ENCODE data around the gene RPRD1B.
"Not testable (repeated sequence)": the region's sequence is repeated elsewhere in the genome, so short reads cannot be mapped to it uniquely, and the experiment has no call there.

RPRD1B gene

DNA sequence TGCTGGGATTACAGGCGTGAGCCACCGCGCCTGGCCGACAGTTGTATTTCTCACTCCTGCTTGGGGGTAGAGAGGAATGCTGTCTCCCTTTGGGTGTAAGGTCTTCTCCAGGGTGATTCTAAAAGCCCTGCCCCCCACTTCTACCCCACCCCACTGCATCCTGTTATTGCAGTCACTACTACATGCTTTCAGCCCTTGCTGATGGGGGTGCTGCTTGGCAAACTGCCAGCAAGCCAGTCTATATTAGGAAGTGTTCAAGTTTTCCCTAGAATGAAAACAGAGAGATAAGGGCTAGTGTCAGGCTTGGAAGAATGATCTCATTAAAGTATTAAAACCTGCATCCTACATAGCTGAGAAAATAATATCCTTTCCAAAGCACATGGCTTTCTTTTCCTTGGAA lies 31.6 kb upstream of the RPRD1B start:
- DNase-seq = no peak

DNA sequence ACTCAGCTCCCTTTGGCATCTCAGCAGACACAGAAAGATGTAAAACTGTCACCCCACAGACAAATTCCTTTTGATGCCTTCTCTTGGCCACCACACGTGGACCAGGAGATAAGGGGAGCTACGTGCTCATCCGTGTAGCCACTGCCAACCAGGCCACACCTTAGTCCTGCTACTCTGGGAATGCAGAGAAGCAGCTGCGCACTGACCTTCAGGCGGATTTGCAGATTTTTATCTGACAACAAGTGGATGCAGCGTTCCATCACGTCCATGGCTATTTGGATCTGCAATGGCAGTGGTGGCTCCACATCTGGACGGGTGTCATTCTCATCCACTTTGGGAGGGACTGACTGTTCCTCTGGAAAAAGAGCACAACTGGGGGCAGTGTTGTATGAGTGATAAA lies 31.1 kb upstream of the RPRD1B start:
- DNase-seq = no peak

DNA sequence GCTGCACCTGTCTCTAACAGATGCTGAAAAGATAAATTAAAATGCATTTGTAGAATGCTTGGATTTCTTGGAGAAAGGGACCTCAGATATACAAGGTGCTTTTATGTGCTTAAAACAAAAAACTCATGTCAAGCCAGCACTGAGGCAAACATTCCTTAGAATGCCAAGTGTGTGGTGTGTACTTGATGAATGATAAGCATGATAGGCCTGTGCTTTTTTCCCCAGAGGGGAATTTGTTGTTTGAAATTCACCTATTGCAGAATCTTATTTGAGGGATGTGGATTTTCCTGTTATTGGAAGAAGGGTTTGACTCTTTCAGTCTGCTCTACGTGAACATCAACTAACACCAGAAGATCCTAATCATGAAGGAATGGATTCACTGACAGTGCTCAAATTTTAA lies 29.1 kb upstream of the RPRD1B start:
- DNase-seq = no peak

DNA sequence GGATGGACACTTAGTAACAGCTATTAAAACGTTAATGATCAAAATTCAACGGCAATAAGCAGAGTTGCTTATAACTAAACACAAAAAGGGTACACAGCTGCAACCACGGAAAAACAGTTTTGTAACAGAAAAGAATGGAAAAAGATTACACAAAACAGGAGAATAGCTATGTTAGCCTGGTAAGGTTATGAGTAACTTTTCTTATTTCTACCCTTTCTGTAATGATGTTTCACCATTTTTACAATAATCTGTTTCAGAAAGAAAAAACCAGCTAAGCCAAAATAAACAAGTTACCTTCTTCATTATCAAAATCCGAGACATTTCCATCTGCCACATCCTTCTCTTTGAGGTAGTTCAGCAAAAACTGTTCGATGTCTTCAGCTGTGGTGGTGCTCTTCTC lies 27.6 kb upstream of the RPRD1B start:
- no peak for DNase-seq

DNA sequence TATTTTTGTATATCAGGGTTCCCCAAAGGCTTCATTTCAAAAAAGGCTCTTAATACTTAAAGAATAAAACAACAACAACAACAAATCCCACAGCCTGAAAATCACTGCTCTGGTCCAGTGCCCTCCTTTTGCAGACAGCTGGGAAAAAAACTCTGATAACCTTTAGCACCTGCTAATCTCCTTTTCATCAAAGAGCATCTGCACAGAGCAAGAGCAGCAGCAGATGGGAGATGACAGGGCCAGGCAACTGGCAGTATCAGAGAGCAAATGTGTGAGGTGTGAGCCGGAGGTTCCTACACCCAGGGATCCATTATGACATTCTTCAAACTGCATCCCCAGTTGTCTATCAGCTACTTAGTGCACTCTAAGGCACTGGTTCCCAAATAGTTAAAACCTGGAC lies 26.0 kb upstream of the RPRD1B start:
- no peak for DNase-seq

DNA sequence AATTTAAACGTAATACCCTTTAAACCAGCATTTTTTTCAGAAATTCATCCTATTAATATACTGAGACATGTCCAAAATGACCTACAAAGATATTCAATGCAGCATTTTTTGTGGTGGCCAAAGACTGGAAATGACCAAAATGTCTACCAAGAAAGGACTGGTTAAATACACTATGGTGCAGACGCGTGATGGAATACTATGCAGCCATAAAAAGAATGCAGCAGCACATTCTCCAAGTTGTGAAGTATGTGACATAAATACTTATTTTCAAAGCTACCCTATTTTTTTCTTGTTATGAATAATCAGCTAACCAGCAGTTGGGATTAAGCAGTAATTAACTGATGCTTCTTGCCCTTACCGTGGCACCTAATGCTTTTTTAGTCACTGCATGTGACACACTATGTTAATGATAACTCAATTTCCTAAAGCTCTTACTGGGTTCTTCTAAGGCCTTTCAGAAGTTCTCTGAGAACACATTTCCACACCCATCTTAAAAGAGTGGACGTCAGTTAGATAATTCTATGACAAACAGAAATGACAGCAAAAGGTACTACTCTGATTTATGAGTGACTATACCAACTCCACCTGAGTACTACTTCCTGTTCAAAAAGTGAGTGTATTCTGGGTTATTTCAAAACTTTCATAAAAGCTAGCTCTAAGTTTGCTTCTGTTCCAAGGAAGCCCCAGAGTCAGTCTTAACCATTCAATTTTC lies 25.2 kb upstream of the RPRD1B start:
- no peak for DNase-seq

DNA sequence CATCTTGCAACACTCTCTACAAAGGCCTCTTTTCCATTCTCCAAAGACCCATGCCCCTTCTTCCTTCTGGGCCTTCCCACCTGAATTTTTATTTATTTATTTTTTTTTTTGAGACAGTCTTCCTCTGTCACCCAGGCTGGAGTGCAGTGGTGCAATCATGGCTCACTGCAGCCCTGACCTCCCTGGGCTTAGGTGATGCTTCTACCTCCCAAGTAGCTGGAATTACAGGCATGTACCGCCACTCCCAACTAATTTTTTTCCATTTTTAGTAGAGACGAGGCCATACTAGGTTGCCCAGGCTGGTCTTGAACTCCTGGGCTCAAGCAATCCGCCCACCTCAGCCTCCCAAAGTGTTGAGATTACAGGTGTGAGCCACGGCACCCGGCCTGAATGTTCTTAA lies 24.1 kb upstream of the RPRD1B start:
- DNase-seq = not testable (repeated sequence)

DNA sequence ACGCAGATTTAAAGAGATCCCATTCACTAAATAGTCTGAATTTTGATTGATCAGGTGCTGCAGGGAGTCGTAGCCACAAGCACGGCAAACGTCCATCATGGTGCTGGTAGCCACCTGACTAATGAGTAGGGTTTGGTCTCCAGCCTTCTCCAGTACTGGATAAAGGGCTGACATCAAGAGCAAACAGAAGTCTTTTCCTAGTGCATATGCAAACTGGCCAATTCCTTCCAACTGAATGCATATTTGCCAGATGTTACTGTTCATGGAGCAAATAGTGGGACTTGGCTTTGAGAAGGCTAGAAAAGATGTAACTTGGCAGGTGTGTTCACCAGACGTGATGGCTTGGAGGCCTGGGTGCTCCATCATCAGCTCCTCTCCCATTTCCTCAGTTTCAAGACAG lies 21.9 kb upstream of the RPRD1B start:
- DNase-seq = no peak

DNA sequence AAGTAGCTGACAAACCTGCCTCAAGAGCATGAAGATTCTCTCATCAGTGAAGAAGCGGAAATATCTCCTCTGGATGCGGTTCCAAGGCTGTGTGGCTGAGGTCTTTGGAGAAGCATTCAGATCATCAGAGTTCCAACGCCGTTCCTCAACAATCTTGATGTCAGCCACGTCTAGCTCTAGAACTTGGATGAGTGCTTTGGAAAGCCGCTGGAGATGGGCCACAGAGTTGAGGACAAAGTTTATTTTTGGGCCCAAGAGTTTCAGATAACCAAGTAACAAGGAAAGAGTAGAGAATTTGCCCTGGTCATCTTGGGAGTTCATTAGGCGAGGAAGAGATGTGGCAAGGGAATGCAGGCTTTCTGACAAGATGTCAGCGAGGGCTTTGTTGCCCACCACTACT lies 21.2 kb upstream of the RPRD1B start:
- DNase-seq = no peak

DNA sequence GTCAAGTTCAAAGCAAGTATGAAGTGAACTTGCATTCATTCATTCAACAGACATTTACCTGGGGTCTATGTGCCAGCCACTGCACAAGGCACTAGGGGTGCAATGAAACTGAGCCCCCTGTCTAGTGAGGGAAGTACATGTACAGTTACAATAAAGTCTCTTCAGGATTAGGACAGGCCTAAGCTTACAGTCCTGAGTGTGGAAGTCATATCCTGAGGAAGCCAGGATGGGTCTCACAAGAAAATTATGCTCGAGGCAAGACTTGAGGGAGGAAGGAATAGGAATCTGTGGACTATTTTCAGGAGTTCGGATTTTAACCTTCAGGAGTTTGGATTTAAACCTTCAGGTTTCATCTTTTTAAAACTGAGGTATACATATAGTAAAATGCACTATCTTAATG lies 19.7 kb upstream of the RPRD1B start:
- no peak for DNase-seq

DNA sequence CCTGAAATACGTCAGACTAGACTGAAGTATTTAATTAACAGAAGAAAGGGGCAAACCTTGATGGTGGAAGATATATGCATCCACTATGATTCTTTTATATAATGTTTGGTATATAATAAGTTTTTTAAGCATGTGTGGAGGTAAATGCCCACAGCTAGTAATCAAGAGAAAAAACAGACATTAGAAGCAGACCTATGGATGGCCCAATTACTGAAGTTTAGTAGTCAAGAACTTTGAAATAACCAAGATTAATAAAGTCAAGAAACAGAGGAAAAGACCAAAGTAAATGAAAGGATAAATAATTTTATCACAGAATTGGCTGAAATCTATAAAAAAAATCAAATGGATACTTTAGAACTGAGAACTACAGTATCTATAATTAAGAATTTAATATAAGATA lies 15.6 kb upstream of the RPRD1B start:
- no peak for DNase-seq

DNA sequence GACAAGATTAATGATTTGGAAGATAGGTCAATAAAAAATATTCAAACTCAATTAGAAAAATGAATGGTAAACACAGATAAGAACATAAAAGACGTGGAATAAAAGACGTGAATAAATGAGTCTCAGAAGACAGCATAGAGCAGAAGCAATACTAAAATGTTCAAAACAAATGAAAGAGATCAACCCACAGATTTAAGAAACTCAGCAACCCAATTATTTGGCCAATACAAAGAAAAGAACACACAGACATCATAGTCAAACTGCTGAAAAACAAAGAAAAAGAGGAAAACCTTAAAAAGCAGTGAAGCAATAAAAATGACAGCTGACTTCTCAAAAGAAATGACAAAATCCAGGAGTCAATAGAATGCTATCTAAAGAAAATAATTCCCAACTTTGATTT lies 15.2 kb upstream of the RPRD1B start:
- no peak for DNase-seq

DNA sequence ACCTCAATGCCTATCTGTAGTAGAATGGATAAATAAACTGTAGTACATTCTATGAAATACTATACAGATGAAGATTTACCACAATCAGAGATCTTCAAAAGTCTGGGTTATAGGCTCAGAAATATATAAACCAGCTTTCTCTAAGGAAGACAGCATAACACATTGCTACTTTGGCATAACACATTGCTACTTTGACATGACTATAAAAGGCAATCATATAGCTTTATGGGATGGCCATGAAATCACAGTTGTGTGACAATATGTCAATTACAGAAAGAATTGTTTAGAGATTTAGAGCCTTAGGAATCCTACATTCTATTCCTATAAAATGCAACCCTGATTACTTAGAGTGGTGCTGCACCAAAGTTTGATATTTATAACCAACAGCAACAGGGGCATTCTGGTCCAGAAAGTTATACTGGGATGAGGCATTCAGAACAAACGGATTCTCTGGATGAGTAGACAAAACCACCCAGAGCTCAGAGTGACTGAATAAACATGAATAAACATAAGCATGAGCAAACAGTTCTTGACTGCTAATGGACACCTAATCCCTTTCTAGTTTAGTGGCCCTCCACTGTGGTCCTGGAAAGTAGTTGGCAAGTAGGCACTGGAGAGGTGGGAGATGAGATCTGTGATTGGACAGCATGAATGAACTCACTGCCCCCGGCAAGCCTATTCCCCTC lies 12.3 kb upstream of the RPRD1B start:
- no peak for DNase-seq

DNA sequence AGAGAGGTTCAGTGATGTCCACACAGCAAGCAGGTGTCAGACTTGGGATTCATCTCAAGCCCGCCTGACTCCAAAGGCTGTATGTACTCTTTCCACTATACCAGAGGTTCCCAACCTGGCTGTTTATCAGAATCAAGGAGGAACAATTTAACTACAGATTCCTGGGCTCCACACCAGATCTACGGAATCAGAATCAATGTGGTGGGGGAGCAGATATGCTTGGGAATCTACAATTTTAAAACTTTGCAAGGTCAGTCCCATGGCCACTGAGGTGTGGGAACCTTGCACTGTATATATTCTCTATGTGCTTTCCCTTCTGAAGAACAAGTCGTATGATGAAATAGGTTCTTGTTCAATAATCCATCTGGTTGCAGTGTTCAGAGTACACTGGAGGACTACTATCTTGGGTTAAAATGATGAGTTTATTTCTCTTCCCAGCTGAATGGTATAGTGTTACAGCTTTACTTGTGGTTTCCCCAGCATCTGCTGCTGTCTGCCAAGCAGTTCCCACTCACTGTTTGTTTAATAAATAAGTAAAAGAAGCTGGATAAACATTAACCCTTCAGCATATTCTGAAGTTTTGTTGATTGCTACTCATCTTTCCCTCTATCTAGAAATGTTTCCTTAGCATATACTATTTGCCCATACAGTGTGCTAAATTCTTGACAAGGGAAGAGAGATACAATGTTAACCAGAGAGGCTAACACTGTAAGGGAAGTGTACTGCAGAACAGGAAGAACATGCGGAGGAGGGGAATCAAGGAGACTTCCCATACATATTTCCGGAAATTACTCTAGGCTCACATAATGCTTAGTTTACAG lies 10.2 kb upstream of the RPRD1B start:
- no peak for DNase-seq

DNA sequence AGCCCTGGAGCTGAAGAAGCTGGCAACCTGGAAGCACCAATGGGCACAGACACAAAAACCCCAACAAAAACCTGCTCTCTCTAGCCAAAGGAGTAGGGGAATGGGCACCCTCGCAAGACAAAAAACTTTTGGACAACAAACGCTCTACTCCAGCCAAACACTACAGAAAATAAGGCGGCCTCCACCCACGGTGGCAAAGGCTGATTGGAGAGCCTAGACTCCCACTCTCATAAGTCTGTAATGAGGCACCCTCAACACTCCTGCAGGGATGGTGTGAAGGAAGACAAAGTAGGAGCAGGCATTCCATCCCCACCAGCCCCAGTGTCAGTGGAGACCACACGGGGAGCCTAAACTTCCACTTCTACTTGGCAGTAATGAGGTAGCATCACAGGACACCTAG lies 9.1 kb upstream of the RPRD1B start:
- DNase-seq = no peak

DNA sequence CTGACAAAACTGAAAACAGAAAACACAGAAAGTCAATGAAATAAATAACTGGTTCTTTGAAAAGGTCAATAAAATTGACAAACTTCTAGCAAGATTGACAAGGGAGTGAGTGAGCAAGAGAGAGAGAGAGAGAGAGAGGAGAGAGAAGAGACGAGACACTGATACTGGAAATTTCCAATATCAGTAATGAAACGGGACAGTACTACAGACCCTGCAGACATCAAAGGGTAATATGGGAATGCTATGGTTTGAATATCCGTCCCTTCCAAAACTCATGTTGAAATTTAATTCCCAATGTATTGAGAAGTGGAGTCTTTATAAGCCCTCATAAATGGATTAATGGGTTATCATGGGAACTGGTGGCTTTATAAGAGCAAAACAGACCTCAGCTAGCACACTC lies 4.1 kb upstream of the RPRD1B start:
- DNase-seq = no peak

DNA sequence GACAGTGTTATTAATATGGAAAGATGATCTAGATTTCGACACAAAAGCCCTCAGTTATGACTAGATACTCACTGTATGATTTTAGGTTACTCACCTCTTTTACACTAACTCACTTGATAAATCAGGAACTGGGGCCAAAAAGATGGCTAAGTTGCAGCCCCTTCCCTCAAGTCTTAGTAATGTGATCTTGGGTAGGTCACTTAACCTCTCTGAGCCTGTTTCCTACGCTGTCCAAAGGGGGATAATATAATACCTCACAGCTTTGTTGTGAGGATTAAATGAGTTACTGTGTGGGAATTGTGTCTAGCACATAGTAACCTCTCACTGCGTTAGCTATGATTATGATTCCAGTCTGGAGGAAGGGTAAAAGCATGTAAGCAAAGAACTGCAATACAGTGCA lies 1.6 kb upstream of the RPRD1B start:
- DNase-seq = no peak

DNA sequence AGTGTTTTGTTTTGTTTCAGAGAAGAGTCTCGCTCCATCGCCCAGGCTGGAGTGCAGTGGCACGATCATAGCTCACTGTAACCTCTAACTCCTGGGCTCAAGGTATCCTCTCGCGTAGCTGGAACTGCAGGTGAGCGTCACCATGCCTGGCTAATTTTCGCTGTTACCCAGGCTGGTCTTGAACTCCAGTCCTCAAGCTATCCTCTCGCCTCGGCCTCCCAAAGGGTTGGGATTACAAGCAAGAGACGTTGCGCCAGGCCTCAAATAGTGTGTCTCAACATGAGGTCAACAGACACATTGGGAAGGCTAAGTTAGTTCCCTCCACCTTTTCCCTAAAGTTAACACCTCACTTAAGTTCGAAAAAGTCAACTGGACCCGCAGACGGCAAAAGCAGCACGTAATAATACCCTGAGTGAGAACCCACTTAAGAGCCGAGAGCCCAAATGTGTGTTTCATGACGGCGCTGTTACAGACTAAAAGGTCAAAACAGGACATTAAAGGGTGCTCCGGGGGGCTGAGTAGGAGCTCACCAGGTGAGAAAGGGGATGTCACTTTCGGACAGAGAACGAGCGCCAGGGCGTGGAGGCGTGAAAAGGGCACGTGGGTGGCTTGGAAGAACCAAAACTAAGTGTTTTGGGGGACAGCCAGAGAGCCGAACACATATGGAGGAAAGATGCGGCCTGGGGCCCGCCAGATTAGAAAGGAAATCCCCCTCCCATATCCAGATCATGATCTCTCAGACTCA lies 789 bp upstream of the RPRD1B start:
- DNase-seq = no peak

DNA sequence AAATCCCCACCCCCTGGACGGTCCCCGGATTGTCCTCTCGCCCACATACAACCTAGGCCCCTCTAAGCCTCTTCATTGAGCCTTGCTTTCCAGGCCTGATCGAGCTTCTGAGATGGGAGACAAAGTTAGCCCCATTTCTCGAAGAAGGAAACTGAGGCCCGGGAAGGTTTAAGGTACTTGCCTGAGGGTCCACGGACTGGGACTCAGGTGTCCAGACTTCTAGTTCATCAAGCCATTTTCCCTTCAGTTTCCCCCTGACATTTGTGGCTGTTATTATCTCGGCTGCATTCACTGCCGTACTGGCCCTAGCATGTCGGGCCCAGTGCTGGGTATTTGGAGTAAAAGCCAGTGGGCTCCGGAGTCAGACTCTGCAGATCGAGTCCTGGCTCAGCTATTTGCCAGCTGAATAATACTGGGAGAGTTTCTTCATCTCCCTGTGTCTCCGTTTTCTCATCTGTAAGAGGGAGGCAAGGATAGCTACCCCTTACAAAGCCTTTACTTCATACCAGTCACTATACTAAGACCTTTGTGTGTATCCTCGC lies 633 bp downstream of the RPRD1B start:
- DNase-seq = no peak

DNA sequence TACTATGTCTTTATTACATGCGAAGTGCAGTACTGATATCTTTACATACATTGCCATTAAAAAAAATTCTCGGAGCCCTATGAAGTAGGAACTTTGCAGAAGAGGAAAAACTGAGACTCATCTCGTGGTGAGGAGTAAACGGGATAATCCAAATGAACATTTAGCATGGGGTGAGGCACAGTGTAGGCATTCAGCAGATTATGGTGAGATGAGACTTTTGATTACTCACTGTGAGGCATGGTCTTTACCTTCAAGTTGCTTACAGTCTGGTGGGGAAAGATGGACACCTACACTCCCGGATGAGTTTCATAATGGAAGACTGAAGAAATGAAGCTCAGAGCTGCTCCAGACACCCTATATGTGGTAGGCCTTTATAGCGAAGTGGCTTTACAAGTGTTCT lies 1.4 kb downstream of the RPRD1B start:
- no peak for DNase-seq

DNA sequence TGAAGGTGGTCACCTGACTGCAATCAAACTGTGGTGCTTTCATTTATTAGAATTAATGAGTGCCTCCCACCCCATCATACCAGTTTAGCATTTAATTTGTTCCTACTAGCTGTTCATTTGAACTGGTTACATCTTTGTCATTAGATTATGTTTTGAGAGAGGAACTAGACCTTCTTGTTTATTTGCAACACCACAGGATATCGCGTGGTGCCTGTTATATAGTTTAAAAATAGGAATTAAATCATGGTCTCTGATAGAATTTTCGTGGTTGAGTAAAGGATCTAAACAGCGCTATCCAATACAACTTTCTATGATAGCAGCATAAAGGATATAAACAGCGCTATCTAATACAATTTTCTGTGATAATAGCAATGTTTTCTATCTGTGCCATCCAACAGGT lies 2.8 kb downstream of the RPRD1B start:
- no peak for DNase-seq

DNA sequence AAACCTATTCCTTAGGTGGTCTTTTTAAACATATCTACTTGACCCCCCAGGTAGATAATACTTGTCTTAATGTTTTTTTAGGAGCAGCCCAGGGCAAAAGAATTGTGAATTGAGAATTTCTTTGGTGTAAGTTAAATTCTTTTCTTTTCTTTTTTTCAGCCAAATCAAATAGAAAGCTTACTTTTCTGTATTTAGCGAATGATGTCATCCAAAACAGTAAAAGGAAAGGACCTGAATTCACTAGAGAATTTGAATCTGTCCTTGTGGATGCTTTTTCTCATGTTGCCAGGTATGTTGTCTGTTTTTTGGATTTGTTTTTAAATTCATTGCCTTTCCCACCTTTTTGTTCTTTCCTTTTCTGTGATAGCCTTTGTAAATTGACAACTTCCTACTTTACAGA lies 6.7 kb downstream of the RPRD1B start:
- DNase-seq = no peak
